ENCODE data around the gene OXTR.

The OXTR gene

GRCh38 chr3:8709801-8710507 lies 59.5 kb downstream of the OXTR start:
- DNase-seq = no peak

DNA sequence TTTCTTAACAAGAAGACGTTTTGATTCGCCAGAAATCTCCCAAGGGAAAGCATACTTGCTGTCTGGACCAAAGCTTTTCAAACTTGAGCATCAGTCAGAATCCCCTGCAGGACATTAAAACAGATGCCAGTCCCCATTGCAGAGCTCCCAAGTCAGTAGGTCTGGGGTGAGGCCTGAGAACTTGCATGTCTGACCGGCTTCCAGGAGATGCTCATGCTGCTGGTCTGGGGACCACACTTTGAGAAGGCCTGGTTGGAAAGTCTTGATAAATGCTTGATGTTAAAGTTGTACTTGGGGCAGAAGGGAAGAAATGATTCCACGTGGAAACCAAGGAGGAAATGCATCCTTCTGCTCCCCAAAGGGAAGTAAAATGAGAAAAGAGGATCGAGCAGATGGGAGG lies 60.1 kb downstream of the OXTR start:
- no peak for DNase-seq

GRCh38 chr3:8705575-8705974 lies 63.8 kb downstream of the OXTR start:
- DNase-seq = no peak

- DNase-seq = no peak
Measured at GRCh38 chr3:8702560-8702959, 66.9 kb downstream of the OXTR start.

Measured in suppressor macrophage (primary cell).